ENCODE data around the gene FAM168B.

DNA sequence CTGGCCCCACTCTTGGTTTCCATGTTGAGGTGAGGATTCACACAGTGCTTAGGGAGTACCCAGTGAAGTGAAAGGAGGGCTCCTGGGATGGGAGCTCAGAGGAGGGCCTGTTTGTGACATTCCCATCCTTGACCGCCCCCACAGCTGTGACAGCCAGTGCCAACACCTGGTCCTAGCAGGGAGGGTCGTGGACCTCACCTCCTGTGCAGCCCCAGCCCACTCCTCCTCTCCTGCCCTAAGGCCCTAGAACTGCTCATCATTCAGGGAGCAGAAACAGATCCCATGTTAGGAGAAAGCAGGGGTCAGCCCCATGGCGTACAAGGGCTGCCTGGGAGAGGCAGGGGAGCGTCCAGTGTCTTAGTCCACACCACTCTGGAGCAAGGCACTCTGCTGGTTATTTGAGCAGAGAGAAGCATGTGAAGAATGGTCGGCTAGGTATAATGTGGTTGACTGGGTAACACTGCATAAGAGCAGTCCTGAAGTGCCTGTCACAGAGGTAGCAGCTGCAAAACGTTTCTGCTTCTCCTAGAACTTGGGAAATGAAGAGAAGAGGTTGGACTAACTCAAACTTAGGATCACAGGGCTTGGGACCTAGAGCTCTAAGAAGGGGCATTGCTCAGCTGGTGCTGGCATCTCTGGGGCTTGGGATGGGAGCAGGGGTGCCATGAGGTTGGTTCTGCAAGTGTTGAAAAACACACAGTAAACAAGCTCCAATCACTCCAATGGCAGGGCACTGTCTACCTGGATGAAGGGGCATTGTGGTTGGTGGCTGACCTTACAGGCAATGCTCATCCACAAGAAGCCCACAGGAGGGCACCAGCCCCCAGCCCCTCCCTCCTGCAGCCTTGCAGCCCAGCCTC, 55.6 kb downstream of the FAM168B start:
- no peak for TF ChIP-seq EZH2 (optimal IDR thresholded peaks at IDR 0.05; ENCODE audit: low read depth, low read length)
- TF ChIP-seq, protein P1, sequence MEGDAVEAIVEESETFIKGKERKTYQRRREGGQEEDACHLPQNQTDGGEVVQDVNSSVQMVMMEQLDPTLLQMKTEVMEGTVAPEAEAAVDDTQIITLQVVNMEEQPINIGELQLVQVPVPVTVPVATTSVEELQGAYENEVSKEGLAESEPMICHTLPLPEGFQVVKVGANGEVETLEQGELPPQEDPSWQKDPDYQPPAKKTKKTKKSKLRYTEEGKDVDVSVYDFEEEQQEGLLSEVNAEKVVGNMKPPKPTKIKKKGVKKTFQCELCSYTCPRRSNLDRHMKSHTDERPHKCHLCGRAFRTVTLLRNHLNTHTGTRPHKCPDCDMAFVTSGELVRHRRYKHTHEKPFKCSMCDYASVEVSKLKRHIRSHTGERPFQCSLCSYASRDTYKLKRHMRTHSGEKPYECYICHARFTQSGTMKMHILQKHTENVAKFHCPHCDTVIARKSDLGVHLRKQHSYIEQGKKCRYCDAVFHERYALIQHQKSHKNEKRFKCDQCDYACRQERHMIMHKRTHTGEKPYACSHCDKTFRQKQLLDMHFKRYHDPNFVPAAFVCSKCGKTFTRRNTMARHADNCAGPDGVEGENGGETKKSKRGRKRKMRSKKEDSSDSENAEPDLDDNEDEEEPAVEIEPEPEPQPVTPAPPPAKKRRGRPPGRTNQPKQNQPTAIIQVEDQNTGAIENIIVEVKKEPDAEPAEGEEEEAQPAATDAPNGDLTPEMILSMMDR (IDR thresholded peaks at IDR 0.05; ENCODE audit: low read length), result no peak
- no peak for TF ChIP-seq EZH2phosphoT487 (IDR thresholded peaks at IDR 0.05; ENCODE audit: low read length)

Data from MM.1S (cell line).